Measurements from ENCODE around the gene GSC2.

GSC2 gene

GRCh38 chr22:19133561-19133960 is 16.5 kb downstream of the GSC2 start:
- no peak for DNase-seq

DNA sequence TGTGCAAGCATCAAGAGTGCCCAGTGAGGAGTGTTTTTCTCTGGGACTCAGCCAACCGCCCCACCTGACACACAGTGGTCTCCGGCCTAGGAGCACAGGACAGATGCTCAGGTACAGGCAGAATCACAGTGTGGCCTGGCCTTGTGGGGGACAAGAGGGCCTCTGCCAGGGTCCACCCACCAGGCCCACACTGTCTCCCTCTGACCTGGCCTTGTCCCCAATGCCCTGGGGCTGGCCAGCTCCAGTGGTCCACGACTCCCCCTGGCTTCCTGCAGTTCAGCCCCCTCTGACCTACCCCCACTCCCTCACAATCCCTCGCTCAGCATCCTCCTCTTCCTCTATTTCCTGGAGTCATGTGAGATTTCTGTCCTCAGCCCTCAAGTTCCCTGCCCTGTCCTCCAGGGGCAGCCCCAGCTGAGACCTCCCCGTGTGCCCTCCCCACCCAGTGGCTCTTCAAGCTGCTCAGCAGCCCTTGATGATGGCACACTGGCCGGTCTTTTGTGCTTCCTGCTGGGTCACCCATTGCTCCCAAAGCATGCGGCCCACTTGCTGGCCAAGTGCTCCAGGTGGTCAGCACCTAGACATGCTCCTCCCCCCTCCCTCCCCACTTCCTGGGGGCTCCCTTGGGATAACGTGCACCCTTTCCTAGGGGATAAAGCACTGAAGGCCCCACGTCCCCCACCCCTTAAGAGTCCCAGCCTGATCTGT is 17.2 kb downstream of the GSC2 start:
- no peak for DNase-seq

GRCh38 chr22:19132153-19132552 is 17.9 kb downstream of the GSC2 start:
- no peak for DNase-seq

DNA sequence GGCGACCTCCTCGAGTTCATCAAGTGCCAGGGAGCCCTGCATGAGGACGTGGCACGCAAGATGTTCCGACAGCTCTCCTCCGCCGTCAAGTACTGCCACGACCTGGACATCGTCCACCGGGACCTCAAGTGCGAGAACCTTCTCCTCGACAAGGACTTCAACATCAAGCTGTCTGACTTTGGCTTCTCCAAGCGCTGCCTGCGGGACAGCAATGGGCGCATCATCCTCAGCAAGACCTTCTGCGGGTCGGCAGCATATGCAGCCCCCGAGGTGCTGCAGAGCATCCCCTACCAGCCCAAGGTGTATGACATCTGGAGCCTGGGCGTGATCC is 18.4 kb downstream of the GSC2 start:
- no peak for DNase-seq

DNA sequence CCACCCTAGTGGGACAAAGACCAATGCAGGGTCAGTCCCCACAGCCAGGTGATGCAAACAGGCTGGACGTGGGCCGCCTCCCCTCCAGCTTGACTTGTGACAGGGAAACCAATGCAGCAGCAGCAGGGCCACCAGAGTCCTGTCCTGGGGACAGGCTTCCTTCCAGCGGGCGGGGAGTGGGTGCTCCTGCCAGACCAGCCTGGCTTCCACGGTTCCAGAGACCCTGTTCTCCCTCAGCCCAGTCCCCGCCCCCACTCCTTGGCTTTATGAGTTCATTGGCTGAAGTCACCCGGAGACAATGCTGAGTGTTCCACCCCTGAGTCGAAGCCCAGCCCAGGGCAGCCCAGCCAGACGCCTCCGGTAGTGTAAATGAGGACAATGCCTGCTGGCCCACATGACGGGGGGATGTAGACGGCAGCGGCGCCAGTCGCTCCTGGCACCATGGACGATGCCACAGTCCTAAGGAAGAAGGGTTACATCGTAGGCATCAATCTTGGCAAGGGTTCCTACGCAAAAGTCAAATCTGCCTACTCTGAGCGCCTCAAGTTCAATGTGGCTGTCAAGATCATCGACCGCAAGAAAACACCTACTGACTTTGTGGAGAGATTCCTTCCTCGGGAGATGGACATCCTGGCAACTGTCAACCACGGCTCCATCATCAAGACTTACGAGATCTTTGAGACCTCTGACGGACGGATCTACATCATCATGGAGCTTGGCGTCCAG is 19.0 kb downstream of the GSC2 start, which contains the start of gene TSSK2:
Gene TSSK2, plus strand, starts transcription at position 350 of the 726 bp plus-strand sequence. Its CDS starts 92 bp downstream, at position 442.
- DNase-seq = peak in 6 of 14 donors; percentile 7 to 45 (median 24)

DNA sequence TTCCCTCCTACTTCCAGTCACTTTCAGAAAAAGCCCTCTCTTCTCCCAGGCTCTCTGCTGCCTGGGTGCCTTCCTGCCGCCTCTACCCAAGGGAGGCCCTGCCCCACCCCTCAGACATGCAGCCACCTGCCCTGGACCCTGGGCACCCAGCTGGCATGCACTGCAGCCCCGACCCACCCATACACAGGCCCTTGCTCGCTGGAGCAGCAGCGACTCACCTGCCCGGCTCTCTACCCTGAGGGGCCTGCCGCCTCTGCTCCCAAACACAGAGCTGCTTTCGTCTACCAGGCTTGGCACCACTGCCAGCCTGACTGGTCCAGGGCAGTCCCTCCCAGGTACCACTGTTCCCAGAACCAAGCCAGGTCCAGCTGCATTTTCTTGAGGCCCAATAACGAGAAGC is 20.2 kb downstream of the GSC2 start:
- no peak for DNase-seq

GRCh38 chr22:19128946-19129727 is 21.0 kb downstream of the GSC2 start:
- no peak for DNase-seq

DNA sequence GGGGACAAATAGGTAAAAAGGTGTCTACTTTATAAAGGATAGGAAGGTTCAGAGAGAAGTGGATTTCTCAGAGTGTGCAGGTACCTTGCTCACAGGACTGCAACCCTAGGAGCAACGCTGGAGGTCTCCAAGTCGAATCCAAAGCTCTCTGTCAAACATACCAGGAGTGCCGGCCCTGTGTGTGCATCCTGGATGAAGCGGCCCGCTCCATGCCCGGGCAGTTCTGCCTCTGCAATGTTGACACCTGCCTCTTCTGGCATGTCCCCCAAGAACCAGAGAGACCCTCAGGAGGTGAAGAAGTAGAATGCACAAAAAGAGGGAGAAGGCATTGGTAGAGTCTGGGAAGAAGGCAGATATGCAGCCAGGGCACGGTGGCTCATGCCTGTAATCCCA is 22.1 kb downstream of the GSC2 start:
- no peak for DNase-seq

DNA sequence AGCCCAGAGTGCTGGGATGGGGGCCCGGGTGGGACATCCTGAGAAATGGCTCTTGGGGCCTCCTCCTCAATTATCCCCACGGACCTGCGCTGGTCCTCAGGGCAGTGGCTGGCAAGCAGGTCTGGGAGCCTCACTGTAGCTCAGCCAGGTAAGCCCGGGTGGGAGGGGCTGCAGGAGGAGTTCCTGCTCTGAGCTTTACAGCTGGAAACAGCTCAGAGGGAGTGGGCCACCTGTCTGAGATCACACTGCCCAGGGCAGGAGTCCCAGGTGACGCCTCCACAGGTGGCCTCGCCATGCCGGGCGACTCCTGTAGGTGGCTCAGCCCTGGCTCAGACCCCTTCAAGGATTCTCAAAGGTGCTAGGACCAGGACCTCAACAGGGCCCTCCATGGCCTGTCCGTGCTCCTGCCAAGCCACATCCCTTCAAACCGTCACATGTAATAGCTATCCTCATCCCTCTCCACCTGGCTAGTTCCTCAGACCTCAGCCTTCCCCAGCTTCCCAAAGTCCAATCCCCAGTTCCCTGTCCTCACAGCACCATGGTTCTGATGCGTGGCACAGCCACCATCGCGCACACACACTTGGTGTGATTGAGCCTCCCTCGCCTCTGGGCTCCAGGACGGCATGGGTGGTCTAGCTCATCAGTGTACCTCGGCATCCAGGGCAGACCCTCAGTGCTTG is 22.6 kb downstream of the GSC2 start:
- DNase-seq = no peak

DNA sequence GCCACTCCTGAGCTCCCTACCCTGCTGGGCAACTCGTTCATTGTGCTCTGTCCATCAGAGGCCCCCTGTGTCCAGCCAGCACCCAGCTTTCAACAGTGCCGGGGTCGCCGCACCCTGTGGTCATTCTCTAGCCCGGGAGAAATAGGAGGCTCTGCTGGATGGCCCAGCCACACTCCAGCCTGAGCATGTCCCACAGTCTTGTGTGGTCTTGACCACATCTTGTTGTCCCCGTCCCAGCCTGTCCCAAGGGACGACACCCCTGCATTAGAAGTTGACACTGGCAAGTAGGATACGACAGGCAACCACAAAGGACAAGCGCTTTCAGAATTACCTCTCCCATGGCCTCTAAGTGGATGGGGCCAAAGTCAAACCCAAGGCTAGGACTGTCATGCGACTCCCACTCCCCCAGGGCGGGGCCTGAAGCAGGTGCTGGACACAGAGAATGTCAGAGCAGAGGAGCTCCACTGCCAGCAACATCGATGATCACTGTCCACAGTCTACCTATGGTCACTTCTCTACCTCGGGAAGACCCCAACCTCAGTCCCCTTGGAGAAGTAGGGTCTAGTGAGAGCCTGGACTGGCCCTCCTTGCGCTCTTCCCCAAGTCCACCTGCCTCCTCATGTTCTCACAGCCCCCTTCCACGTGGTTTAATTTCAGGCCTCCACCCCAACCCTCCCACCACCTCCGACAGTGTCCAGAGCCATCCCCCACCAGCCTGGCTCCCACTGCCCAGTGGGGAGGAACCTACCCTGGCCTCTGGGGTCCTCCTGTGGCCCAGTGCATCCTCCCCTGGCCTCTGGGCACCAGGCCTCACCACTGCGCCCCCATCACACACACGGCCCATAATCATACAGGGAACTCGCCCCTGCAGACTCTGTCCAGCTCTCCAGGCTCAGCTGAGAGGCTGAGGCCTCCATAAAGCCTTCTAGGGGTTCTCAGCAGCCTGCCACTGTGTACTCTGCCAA is 23.5 kb downstream of the GSC2 start:
- DNase-seq = no peak

DNA sequence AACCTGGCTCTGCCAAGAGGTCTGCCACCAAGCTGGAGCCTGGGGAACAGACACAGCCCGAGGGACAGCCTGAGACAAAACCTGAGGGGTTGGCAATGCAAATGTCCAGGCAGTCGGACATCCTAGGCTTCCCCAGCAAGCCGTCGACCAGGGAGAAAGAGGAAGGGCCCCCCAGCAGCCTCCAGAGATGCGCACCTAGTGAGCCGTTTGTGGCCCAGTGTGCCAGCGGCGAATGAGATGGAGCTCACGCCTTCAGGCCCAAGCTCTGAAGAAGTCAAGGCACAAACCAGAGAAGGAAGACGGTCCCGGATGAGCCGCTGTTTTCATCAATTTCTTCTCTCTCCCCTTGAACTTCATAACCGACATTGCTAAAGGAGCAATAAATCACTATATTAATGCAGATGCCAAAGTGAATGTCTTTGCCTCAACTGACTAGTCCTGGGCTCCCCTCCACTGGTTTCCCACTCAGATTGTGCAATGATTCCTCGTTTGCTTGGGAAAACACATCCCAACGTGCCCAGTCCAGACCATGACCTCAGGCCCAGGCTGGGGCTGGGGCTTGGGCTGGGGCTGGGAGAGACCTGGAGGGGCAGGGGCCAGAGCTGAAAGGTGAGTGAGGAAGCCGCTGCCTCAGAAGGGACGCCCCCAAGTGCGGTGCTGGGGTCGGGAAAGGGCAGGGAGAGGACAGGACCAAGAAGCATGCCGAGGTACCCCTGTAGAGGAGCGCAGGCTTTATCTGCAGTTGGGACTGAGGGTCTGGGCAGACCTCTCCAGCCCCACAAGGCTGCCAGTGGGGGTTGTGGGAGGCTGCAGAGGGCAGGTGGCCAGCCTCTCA is 24.4 kb downstream of the GSC2 start:
- DNase-seq = no peak

DNA sequence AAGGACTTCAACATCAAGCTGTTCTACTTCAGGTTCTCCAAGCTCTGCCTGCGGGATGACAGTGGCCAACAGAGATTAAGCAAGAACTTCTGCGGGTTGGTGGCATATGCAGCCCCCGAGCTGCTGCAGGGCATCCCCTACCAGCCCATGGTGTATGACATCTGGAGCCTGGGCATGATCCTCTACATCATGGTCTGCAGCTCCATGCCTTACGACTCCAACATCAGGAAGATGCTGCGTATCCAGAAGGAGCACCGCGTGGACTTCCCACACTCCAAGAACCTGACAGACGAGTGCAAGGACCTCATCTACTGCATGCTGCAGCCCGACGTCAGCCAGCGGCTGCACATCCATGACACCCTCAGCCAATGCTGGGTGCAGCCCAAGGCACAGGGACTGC is 25.1 kb downstream of the GSC2 start:
- no peak for DNase-seq

GRCh38 chr22:19124377-19124776 is 25.7 kb downstream of the GSC2 start:
- DNase-seq = no peak

DNA sequence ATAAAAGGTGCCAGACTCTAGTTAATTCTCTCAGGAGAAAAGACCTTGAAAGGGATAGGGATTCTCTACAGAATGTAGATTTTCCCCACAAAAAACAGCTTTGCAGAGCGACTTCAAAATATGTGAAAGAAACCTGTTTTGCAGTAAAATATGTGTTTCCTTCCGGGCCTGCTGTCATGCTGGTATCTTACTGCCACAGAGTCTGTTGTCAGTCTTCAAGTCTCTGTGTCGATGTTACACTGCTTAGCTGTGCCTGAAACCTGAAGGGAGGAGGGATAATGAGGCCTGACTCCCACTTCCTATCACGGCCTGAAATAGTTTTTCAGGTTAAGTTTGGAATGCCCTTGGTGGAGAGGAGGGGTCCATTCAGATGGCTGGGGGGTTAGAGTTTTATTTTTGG is 26.2 kb downstream of the GSC2 start:
- DNase-seq = no peak

DNA sequence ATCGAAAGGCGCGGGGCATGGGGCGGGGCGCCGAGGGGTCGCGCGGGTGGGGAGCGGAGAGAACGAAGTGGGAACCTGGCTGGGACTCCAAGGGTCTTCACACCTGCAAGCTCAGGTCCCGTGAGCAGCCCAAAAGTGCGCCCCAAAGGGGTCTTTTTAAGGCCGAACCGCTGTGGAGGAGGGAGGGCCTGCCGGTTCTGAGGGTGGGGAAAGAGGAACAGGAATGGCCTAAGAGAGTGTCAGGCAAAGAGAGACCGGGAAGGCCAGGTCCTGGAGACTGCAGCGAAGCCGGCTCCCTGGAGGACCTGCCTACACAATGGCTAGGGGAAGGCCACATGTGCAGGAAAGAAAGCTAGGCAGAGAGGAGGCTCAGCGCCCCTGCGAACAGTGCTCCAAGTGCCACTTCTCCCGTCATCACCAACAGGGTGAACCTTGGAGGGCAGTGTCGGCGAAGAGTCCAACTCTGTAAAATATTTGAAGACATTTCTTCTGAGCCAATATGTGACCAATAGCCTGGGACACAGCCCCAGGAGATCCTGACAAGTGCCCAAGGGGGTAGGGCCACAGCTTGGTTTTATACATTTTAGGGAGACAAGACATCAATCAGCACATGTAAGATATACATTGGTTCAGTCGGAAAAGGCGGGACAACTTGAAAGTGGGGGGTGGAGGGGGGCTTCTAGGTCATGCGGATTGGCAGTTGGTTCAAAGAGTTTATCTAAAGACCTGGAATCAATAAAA is 27.2 kb downstream of the GSC2 start:
- DNase-seq = peak in 1 of 14 donors; percentile 53

DNA sequence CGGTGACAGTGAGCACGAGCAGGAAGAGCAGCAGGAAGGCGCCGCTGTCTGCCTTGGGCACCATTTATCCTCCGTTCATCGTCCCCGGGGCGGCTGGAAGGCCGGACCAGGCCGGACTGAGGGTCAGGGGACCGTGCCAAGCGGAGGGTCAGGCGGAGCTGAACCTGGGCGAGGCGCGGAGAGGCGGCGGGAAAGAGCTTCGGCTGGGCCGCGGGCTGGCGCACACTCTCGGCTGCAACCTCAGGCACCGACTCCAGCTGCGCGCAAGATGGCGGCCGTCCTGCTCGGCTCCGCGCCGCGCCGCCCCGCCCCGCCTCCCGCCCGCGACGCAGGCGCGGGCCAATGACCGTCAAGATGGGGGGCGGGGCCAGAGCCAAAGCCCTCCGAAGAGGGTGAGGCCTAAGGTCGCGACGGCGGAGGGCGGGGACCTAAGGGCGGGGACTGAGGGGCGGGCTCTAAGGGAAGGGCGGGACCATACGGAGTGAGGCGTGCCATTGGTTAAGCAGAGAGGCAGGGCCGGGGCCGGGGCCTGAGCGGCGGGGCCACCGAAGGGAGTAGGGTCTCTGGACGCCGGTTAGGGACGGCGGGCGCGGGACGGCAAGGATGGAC is 27.8 kb downstream of the GSC2 start, which contains the start of gene DGCR2:
Gene DGCR2, minus strand, starts transcription at position 270 of the 609 bp plus-strand sequence. Its CDS starts 206 bp downstream, at position 64.
- peak; percentile 59 to 96 (median 90) for DNase-seq

- peak in 10 of 14 donors; percentile 13 to 70 (median 50) for DNase-seq
Observed at GRCh38 chr22:19121631-19122142, 28.4 kb downstream of the GSC2 start.

- peak in 1 of 14 donors; percentile 18 for DNase-seq
Observed at GRCh38 chr22:19120829-19121630, 29.1 kb downstream of the GSC2 start.

Data from C1 segment of cervical spinal cord (tissue), 14 donors.